Measurements from ENCODE around the gene SYT3. TPM values are rescaled to one million over a fixed set of nuclear protein-coding genes. Genes with fewer than 3 reads are reported as not detected.

The SYT3 gene
- polyA plus RNA-seq, 1 donor from 2014 or later: 14.8 TPM

GRCh38 chr19:50633359-50633758 lies 6.3 kb downstream of the SYT3 start:
- TF ChIP-seq EP300 (conservative IDR thresholded peaks at IDR 0.05; ENCODE audit: poor library complexity, severe bottlenecking) (no peak), SMC3 (conservative IDR thresholded peaks at IDR 0.05; ENCODE audit: poor library complexity) (no peak), CTCF (IDR thresholded peaks at IDR 0.05; ENCODE audit: poor library complexity, severe bottlenecking) (no peak), POLR2AphosphoS5 (IDR thresholded peaks at IDR 0.05) (no peak), REST (IDR thresholded peaks at IDR 0.05; ENCODE audit: borderline replicate concordance) (no peak), EZH2 (IDR thresholded peaks at IDR 0.05; ENCODE audit: borderline replicate concordance, insufficient read depth, low read length, poor library complexity, severe bottlenecking) (no peak), MXI1 (conservative IDR thresholded peaks at IDR 0.05; ENCODE audit: poor library complexity, severe bottlenecking) (no peak), TAF1 (IDR thresholded peaks at IDR 0.05; ENCODE audit: low read depth) (no peak), RAD21 (conservative IDR thresholded peaks at IDR 0.05) (no peak)
- Histone ChIP-seq H3K9me2 (ENCODE audit: insufficient read depth, low read length) (no peaks in the 10 kb centered on the region), H3K27me3 (ENCODE audit: insufficient read depth, low read depth, low read length) (peaks cover 4% of the 10 kb centered on the region), H3K4me3 (ENCODE audit: low read length) (no peak overlapping the region), H3F3A (ENCODE audit: insufficient read depth, low read length, poor library complexity, severe bottlenecking) (no peaks in the 10 kb centered on the region), H4K20me1 (ENCODE audit: insufficient read depth) (no peaks in the 10 kb centered on the region), H3K4me2 (ENCODE audit: low read length) (no peak overlapping the region), H2AFZ (ENCODE audit: low read depth, low read length) (no peak overlapping the region), H3K9me3 (ENCODE audit: low read length) (peaks cover 8% of the 10 kb centered on the region), H3K79me2 (replicated peaks; ENCODE audit: insufficient read depth, low read length) (no peaks in the 10 kb centered on the region), H3K36me3 (ENCODE audit: insufficient read depth, low read length) (no peaks in the 10 kb centered on the region), H3K9ac (ENCODE audit: low read length) (no peak overlapping the region), H3K27ac (ENCODE audit: low read length) (no peak overlapping the region)

- Histone ChIP-seq H3K36me3 (ENCODE audit: insufficient read depth, low read length) (no peaks in the 10 kb centered on the region), H3K4me3 (ENCODE audit: low read length) (no peak overlapping the region), H4K20me1 (ENCODE audit: insufficient read depth) (no peaks in the 10 kb centered on the region), H3K4me2 (ENCODE audit: low read length) (no peak overlapping the region), H3K27me3 (ENCODE audit: insufficient read depth, low read depth, low read length) (no peaks in the 10 kb centered on the region), H3K9me2 (ENCODE audit: insufficient read depth, low read length) (no peaks in the 10 kb centered on the region), H3K79me2 (replicated peaks; ENCODE audit: insufficient read depth, low read length) (no peaks in the 10 kb centered on the region), H3K9ac (ENCODE audit: low read length) (no peak overlapping the region), H3K9me3 (ENCODE audit: low read length) (peaks cover 8% of the 10 kb centered on the region), H3F3A (ENCODE audit: insufficient read depth, low read length, poor library complexity, severe bottlenecking) (no peaks in the 10 kb centered on the region), H3K27ac (ENCODE audit: low read length) (no peak overlapping the region), H2AFZ (ENCODE audit: low read depth, low read length) (no peak overlapping the region)
- TF ChIP-seq POLR2AphosphoS5 (IDR thresholded peaks at IDR 0.05): no peak
- TF ChIP-seq REST (IDR thresholded peaks at IDR 0.05; ENCODE audit: borderline replicate concordance): no peak
- no peak for TF ChIP-seq EP300 (conservative IDR thresholded peaks at IDR 0.05; ENCODE audit: poor library complexity, severe bottlenecking)
- no peak for TF ChIP-seq CTCF (IDR thresholded peaks at IDR 0.05; ENCODE audit: poor library complexity, severe bottlenecking)
- no peak for TF ChIP-seq RAD21 (conservative IDR thresholded peaks at IDR 0.05)
- TF ChIP-seq SMC3 (conservative IDR thresholded peaks at IDR 0.05; ENCODE audit: poor library complexity): no peak
- no peak for TF ChIP-seq MXI1 (conservative IDR thresholded peaks at IDR 0.05; ENCODE audit: poor library complexity, severe bottlenecking)
- no peak for TF ChIP-seq TAF1 (IDR thresholded peaks at IDR 0.05; ENCODE audit: low read depth)
- no peak for TF ChIP-seq EZH2 (IDR thresholded peaks at IDR 0.05; ENCODE audit: borderline replicate concordance, insufficient read depth, low read length, poor library complexity, severe bottlenecking)
Measured at GRCh38 chr19:50632151-50632835, 7.4 kb downstream of the SYT3 start.
